AG08396 (cell line): ENCODE data around the gene MLC1.
A peak's percentile ranks its signal among the peaks of the same experiment; 100 is the strongest.

Experiments used
- DNase-seq: peaks from one replicate; pipeline ENCODE4 v3.0.0; 2012; ENCODE audit warnings: low spot score, mixed read lengths

The MLC1 gene

DNA sequence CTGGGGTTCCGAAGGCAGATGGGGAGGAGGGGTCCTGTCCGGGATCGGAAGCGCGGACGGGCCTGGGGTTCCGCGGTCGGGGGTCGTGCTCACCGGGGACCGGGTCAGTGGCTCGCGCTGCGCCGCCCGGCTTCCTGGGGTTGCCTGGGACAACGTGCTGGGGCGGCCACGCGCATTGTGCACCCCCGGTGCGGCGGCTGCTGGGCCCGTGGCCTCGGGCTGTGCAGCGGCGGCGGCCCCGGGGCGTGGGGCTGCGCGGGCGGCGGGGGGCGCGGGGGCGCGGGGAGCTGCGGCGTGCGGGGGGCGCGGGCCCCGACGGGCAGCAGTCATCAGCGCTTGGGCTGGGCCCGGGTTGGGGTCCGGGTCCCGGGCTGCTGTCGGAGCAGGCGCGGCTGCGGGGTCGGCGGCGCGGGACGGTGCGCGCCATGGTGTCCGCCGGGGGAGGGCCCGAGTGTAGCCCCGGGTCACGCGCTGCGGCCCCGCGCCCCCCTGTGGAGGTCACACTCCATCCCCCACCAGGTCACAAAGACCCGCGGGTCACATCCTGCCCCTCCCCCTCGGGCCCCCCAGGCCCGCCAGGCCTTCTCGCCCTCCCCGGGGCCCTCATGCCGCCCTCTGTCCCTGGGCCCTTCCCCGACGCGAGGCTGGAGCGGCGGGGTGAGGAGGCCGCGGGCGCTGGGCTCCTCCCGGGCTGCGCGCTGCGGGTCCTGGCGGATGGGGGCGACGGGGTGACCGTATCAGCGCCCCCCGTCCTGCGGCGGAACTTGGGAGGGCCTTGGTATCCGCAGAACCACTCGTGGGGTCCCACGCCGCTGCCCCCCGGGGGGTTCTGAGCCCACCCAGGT, 26.9 kb downstream of the MLC1 start, which contains the start of gene TTLL8:
Gene TTLL8, minus strand, starts transcription at position 238 of the 845 bp plus-strand sequence.
- no peak for DNase-seq

- no peak for DNase-seq
Measured at GRCh38 chr22:50057278-50058060, 27.8 kb downstream of the MLC1 start.

DNA sequence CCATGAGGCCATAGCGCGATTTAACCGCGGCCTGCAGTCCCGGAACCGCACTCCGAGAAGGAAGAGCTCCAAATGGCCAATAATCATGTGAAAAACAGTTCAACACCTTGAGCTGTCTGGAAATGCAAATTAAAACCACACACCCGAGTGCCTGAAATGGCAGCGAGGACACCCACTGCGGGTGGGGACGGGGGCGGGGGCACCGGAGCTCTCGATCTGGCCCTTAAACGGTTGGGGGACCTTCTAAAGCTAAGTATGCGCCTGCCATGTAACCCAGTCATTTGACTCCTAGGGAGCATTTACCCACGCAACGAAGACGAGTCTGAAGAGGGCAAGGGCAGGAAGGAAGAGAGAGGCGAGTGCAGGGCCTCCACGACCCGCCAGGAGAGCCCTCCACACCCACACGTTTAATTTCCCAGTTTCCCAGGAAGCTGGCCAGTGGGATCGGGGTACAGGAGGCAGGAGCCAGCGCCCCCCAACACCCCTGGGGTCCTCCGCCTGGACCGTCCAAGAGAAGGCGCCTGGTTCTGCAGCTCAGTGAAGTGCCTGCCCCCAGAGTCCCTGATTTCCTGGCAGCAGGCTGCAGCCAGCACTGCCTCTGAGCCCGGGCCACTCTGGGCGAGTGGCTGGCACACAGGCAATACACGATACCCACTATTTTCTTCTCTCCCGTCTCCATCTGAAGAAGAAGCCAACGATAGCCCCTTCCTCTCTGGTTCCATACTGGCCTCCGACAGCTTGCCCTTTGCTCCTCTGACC, 28.8 kb downstream of the MLC1 start:
- no peak for DNase-seq

GRCh38 chr22:50053861-50054260, 31.4 kb downstream of the MLC1 start:
- DNase-seq = no peak

- no peak for DNase-seq
Measured at GRCh38 chr22:50051930-50052329, 33.3 kb downstream of the MLC1 start.

- DNase-seq = no peak
Measured at GRCh38 chr22:50049299-50050195, 35.7 kb downstream of the MLC1 start.

GRCh38 chr22:50048836-50049235, 36.4 kb downstream of the MLC1 start:
- no peak for DNase-seq

- no peak for DNase-seq
Measured at GRCh38 chr22:50048061-50048765, 37.0 kb downstream of the MLC1 start.

DNA sequence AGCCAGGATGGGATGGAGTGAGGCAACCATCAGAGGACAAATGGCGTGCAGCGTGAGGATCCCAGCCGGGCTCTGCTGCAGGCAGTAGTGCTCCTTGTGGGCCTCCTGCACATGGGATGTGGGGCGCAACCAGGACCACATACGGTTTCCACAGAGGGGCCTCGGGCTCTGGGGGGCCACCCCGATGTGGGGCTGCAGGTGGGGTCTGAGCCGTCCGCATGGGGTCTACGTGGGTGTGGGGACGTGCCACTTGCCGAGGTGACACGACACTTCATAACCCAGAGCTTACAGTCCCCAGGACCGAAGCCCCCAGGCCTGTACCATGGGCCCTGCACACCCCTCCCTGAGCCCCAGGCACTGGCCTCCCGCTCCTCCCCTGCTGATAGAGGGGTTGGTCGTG, 37.9 kb downstream of the MLC1 start:
- no peak for DNase-seq

DNA sequence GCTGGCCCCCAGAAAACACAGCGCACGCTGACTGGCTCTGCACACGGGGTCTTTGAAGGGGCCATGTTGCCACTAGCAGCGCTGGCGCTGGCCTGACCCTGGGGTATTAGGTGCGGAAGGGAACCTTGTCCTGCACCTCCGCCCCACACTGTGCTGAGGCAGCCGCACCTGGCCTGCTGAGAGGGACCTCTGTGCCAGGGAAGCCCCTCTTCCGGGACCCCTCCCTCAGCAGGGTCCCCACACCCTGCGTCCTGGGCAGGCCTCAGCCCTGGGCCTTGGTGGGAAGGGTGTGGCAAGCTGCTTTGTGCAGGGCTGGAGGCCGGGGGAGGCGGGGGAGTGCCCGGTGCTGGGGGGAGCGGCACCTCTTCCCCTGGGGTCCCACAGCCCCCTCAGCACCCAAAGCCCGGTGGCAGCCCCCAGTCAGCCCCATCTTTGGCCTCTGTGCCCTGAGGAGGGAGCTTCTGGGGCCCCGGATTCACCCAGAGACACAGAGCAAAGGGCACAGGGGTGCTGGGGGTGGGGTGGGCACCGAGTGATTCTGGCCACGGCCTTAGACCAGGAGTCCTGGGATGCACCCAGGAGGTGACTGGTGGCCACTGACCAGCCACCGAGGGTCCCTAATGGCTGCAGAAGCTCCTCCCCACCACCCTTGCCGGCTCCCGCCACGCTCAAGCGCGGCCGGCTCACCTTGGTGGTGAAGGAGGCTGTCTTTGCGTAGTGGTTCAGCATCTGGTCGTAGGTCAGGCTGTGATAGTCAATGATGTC, 38.6 kb downstream of the MLC1 start:
- DNase-seq = peak; percentile 7

DNA sequence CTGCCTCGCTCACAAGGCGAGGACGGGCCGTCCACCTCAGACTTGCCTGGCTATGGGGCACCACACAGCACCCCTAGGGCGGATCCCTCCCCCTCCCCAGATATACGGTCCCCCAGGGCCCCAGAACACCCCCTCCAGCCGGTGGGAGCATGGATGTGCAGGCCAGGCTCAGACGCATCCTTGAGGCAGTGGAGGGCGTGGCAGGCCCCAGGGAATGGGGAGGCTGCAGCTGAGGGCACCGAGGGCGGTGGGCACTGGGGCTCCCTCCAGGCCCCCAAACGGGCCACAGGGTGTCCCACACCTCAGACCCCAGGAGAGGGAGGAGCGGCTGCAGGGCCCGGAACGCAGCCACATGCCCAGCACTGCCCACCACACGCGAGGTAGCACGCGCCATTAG, 39.2 kb downstream of the MLC1 start:
- DNase-seq = peak; percentile 8

DNA sequence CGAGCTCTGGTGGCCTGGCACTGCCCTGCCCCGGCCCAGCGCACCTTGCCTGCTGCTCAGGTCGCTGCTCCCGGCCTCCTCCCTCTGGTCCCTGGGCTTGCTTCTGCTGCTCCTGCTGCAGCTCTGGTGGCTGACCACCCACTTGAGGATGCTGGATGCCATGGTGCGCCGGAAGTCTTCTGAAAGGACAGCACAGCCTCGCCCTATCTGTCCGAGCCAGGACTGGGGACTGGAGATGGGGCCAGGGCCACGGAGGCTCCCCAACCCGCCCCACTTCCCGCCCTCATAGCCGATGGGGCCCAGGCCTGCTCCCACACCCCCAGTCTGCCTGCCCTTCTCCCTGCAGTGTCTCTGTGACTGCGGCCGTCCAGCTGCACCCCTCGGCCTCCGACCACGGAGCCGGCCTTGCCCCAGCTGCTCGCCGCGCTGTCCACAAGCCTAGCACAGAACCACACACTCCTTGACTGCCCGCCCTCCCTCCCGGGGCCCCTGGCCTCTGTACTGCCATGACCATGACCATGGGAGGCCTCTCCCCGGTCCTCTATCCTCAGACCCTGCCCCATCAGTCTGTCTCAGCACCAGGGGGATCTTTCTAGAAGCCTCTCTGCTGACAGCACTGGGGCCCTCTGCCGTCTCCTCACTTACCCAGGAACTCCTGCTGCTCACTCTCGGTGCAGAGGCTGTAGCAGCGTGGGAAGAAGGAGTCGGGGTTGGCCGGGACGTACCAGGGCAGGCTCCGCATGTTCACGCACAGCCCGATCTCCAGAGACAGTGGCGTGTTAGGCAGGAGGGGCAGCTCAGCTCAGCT, 39.8 kb downstream of the MLC1 start:
- DNase-seq = peak; percentile 10

DNA sequence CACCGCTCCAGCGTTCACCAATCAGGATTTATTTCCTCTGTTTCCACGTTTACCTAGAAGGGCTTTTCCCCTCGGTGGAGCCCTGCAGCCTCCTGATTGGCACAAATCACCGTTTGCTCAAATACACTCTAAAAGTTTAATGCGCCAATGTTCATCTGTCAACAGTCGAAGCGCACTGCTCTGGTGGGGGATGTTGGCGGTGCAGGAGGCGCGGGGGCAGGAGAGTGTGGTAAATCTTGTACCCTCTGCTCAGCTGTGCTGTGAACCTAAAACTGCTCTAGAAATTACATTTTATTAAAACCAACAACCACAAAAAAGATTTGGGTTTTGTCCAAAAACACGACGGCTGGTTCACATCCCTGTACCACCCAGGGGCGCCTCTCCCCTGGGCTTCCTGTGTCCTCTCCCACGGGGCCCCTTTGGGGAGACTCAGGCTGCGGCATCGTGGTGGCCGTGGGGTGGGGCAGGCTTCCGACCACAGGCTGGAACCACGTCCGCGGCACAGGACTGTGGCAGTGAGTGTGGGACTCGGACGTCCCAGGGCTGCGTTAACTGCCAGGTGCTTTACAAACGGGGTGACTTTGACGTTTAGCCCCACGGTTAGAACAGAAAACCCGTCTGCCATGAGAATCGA, 40.6 kb downstream of the MLC1 start:
- DNase-seq = peak; percentile 13

DNA sequence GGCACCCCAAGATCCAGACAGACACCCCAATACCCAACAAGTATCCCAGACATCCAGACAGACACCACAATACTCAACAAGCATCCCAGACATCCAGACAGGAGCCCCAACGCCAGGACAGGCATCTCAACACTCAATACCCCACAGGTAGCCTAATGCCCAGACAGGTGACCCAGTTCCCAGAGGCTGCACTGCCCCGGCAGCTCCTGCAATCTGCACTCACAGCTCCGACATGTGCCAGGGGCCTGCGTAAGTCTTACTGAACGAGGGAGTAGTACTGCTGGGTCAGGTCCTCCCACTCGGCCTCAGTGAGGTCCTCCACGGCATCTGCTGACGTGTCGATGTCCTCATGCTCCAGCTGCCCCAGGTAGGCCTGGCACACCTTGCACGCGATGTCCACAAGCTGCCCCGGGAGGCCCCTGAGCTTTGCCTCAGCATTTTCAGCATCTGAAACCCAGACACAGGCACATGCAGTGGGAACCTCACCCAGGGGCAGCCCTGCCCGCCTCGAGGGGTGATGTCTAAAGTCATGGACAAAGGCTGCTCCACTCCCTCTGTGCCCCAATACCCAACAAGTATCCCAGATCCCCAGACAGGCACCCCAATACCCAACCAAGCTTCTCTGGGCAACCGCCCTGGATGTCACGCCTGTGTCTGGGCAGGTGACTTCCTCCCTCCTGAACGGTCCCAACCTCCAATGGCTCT, 43.7 kb downstream of the MLC1 start:
- DNase-seq = no peak

DNA sequence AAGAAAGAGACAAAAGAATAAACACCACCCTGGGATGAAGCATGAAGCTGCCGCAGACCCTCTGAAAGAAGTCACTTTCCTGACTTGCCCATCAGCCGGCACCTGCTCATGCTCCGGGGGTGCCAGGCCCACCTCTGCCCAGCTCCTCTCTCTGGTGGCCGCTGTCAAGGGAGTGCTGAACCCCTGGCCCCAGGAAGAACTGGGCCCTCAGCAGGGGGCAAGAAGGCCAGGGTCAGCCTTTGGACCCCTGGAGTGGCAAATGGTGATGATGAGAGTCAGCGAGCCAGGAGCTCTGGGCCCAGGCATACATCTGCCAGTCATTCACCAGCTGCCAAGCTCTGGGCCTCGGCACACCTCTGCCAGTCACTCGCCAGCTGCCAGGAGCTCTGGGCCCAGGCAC, 44.5 kb downstream of the MLC1 start:
- DNase-seq = no peak

DNA sequence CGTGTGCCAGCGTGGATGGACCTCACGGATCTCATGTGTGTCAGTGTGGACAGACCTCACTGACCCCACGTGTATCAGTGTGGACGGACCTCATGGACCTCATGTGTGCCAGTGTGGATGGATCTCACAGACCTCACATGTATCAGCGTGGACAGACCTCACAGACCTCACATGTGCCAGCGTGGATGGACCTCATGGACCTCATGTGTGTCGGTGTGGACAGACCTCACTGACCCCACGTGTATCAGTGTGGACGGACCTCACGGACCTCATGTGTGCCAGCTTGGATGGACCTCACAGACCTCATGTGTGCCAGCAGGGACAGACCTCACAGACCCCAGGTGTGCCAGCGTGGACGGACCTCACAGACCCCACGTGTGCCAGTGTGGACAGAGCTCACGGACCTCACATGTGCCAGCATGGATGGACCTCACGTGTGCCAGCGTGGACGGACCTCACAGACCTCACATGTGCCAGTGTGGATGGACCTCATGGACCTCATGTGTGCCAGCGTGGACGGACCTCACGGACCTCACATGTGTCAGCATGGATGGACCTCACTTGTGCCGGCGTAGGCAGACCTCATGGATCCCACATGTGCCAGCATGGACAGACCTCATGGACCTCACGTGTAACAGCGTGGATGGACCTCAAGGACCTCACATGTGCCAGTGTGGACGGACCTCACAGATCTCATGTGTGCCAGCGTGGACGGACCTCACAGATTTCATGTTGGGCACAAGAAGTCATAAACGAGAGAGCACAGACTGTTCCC, 45.4 kb downstream of the MLC1 start:
- DNase-seq = no peak
